ENCODE data around the gene OPTN.

The OPTN gene

DNA sequence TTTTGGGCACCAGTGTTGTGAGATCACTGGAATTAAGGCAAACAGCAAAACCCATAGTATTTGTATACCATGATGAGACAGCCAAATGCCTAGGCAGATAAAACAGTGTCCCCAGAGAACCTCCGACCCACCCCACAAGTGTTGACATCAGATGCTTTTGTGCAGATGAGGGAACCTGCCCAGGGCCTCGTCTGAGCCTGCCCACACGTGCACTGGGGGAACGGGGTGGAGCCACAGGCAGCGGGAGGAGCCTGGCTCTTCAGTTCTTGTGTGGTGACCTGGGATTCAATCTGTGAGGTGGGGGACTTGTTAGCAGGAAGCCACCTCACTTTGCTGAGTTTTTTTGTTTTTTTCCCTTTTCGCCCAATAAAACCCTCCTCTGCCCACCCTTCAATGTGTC, 33.4 kb upstream of the OPTN start:
- H3K4me3 ChIP-seq (ENCODE audit: low read length), result no peak overlapping the region
- no peak for DNase-seq (ENCODE audit: low read depth)
- TF ChIP-seq, protein P1, sequence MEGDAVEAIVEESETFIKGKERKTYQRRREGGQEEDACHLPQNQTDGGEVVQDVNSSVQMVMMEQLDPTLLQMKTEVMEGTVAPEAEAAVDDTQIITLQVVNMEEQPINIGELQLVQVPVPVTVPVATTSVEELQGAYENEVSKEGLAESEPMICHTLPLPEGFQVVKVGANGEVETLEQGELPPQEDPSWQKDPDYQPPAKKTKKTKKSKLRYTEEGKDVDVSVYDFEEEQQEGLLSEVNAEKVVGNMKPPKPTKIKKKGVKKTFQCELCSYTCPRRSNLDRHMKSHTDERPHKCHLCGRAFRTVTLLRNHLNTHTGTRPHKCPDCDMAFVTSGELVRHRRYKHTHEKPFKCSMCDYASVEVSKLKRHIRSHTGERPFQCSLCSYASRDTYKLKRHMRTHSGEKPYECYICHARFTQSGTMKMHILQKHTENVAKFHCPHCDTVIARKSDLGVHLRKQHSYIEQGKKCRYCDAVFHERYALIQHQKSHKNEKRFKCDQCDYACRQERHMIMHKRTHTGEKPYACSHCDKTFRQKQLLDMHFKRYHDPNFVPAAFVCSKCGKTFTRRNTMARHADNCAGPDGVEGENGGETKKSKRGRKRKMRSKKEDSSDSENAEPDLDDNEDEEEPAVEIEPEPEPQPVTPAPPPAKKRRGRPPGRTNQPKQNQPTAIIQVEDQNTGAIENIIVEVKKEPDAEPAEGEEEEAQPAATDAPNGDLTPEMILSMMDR (conservative IDR thresholded peaks at IDR 0.05; ENCODE audit: low read length), result no peak

DNA sequence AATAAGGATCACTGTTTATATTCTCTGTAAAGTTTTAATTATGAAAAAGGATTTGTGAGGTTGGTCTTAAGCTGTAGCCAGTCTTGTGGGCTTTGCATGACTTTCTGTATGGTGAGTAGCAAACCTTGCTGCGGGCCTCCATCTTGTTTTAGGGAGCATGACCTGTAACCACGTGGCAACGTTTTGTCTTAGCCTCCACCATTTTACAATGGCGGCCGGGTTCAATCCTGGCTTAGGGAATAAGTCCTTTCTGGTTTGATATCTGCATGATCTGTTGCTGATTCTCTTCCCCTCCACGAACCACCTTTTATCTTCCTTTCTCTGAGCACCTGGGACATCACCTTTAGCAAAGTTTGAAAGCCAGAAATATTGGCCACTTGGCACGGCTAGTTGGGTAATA, 32.5 kb upstream of the OPTN start:
- TF ChIP-seq, protein P1 (conservative IDR thresholded peaks at IDR 0.05; ENCODE audit: low read length), result no peak
- H3K4me3 ChIP-seq (ENCODE audit: low read length), result no peak overlapping the region
- DNase-seq (ENCODE audit: low read depth), result no peak

DNA sequence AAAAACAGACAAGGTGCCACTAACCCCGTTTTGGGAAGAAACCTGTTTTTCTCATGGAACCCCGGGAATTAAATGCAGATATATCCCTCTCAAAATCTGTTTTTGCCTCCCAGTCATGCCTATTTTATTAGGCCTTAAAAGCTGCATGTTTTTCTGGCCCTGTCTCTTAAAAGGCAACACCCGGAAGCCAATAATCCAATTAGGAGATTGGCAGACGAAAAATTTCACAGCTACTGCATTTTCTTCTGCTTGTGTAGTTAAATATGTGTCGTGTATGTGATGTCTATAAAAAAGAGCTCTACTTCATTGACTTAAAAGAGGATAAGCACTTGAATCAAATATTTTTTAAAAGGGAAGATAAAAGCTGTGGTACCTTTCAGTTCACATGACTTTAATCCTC, 31.9 kb upstream of the OPTN start:
- no peak overlapping the region for H3K4me3 ChIP-seq (ENCODE audit: low read length)
- no peak for DNase-seq (ENCODE audit: low read depth)
- TF ChIP-seq, protein P1 (conservative IDR thresholded peaks at IDR 0.05; ENCODE audit: low read length), result no peak

DNA sequence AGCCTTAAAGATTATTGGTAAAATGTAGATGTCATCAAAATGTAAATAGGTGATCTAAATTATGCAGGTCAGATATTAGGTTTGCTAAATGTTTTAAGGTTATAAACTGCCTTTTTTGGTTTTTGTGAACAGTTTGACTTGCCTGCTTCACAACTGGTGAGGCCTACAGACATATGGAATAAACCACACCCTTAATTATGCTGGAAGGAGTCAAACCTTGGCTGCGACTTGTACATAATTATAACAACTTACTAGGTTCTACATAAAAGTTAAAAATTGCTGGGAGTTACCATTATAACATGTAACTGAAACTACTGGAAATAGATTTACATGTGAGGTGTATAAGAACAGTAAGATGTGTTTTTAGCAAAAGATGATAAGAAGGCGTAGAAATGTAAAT, 31.5 kb upstream of the OPTN start:
- no peak overlapping the region for H3K4me3 ChIP-seq (ENCODE audit: low read length)
- no peak for DNase-seq (ENCODE audit: low read depth)
- TF ChIP-seq, protein P1 (conservative IDR thresholded peaks at IDR 0.05; ENCODE audit: low read length), result no peak

DNA sequence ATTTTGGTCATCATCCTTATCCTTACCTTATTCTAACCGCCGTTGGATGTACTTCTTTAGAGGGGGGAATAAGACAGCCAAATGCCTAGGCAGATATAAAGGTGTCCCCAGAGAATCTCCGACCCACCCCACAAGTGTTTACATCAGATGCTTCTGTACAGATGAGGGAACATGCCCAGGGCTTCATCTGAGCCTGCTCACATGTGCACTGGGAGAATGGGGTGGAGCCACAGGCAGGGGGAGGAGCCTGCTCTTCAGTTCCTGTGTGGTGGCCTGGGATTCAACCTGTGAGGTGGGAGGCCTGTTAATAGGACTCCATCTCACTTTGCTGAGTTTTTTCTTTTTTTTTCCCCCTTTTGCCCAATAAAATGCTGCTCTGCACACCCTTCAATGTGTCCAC, 27.6 kb upstream of the OPTN start:
- no peak for DNase-seq (ENCODE audit: low read depth)

DNA sequence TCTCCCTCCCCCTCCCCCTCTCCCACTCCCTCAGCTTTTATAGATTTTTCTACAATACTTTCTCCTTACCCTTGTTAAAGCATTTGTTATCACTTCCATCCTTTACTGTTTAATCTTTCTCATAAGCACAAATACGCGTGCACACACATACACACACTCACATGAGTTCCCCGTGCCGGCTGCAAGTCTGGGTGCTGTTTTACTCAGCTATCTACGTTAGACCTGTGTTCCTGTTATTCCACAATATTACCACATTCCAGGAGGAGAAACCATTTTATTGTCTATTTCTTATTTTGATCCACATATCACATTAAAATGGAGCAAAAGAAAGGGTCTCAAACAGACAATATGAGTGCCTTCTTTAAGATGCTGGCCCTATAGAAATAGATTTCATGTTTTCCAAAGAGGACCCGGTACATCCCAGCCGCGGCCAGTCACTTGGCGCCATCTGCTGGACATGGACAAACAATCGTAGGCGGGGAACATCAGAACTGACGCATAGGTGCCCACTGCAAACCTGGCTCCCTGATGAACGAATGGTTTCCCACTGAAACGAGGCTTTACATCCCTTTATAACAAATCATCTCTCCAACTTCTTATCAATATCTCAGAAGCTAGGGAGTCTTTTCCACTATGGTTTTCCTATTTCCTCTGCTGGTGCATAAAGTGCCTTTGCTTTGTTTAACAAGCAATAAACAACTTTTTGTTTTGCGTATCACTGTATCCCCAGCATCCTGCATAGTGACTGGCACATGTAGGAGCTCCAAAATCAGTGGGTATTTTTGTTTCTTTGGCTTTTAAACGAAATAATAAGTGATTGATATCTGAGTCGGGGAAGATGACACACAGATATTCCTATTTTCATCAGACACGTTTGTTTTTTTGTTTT, 25.2 kb upstream of the OPTN start:
- H3K4me3 ChIP-seq (ENCODE audit: low read length), result no peak overlapping the region
- peak; percentile 51 for DNase-seq (ENCODE audit: low read depth)
- TF ChIP-seq, protein P1 (conservative IDR thresholded peaks at IDR 0.05; ENCODE audit: low read length), result peak; percentile 85

More for the DNA sequence above, 27.6 kb upstream of the OPTN start:
- no peak overlapping the region for H3K4me3 ChIP-seq (ENCODE audit: low read length)
- TF ChIP-seq, protein P1 (conservative IDR thresholded peaks at IDR 0.05; ENCODE audit: low read length), result no peak

Measured in AG10803 (cell line).